ENCODE data around the gene ZNF423.

Gene ZNF423

DNA sequence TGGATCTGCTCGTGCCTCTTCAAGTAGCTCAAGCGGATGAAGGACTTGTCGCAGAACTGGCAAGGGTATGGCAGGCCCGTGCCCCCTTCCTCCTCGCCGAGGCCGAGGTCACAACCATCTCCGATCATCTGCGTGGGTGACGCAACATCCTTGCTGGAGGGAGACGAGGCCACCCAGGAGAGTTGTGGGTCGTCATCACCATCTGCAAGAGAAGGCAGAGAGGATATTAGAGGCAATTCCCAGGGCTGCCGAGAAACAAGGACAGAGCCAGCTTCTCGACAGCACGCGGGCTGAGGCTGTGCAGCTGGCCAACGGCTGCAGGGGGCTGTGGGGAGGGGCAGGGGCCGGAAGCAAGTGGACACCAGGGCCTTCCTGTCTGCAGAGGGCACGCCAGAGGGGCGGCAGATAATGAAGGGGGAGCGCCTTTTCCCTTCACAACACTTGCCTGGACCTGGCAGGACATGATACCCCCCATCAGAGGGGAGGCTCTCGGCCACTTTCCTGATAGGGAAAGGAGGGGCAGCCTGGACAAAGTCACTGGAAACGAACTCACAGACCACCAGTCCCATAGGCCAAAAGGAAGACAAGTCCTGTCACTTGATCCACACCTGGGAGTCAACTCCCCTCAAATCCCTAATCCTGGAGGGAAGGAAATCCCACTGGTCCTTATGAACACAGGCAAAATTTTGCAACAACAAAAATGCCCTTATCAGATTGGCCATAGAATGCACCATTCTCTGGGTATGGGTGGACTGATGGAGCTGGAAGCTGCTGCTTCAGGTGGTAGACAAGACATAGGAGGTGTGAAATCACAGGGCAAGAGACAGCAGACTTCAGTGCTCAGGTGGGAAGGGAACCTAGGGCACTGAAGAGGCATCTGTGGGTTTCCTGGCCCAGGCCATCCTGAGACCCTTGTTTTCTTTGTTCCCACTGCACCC, 217.0 kb downstream of the ZNF423 start:
- POLR2A ChIA-PET: no interaction called here

DNA sequence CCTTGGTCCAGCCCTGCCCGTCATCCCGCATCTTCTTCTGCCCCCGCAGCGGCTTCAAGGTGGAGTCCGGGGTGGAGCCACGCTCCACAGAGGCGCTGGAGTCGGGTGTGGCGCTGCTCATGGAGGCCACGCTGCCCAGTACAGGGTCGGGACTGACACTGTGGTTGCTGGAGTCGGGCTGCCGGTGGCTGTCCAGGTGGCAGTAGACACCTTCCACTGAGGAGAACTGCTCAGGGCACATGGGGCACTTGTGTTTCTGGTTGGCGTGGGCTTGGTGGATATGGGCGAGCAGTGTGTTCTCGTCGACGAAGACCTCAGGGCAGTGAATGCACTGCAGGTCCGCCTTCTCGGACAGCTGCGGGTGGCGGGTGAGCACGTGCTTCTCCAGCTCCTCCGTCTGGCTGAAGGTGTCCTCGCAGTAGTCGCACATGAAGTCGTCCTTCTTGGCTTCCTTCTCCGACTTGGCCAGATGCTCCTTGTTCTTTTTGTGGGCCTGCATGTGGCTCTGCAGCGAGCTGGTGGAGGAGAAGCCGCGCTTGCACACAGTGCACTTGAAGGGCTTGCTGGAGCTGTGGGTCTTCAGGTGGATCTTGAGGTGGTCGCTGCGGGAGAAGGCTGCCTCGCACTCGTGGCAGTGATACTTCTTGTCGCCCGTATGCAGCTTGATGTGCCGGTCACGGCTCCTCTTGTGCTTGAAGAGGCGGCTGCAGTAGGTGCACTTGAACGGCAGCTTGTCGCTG, 217.8 kb downstream of the ZNF423 start:
- ChIA-PET POLR2A (no interaction called here), CTCF (interaction anchor here (1.1 kb wide), 1 partner anchor 101 kb away, joined by 3 read pairs; no protein-coding TSS in a partner anchor)
- no peak for TF ChIP-seq L3MBTL2 (conservative IDR thresholded peaks at IDR 0.05)
- TF ChIP-seq BHLHE40 (IDR thresholded peaks at IDR 0.05; ENCODE audit: borderline replicate concordance): no peak
- TF ChIP-seq ELF4 (IDR thresholded peaks at IDR 0.05): no peak
- no peak for TF ChIP-seq ZNF384 (IDR thresholded peaks at IDR 0.05)
- TF ChIP-seq FOXK2 (IDR thresholded peaks at IDR 0.05): no peak
- no peak for TF ChIP-seq TARDBP (IDR thresholded peaks at IDR 0.05)
- no peak for TF ChIP-seq HDGF (IDR thresholded peaks at IDR 0.05; ENCODE audit: borderline replicate concordance)
- TF ChIP-seq NFRKB (IDR thresholded peaks at IDR 0.05): no peak
- no peak for TF ChIP-seq FOXM1 (IDR thresholded peaks at IDR 0.05; ENCODE audit: borderline replicate concordance)
- TF ChIP-seq, protein P1, sequence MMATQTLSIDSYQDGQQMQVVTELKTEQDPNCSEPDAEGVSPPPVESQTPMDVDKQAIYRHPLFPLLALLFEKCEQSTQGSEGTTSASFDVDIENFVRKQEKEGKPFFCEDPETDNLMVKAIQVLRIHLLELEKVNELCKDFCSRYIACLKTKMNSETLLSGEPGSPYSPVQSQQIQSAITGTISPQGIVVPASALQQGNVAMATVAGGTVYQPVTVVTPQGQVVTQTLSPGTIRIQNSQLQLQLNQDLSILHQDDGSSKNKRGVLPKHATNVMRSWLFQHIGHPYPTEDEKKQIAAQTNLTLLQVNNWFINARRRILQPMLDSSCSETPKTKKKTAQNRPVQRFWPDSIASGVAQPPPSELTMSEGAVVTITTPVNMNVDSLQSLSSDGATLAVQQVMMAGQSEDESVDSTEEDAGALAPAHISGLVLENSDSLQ (IDR thresholded peaks at IDR 0.05): no peak
- TF ChIP-seq FOXA1 (IDR thresholded peaks at IDR 0.05): no peak
- TF ChIP-seq LEF1 (IDR thresholded peaks at IDR 0.05; ENCODE audit: borderline replicate concordance): no peak
- no peak for TF ChIP-seq SUZ12 (IDR thresholded peaks at IDR 0.05)
- TF ChIP-seq ARNT (IDR thresholded peaks at IDR 0.05): no peak
- TF ChIP-seq CTBP1 (IDR thresholded peaks at IDR 0.05; ENCODE audit: borderline replicate concordance): no peak
- no peak for TF ChIP-seq SP1 (IDR thresholded peaks at IDR 0.05)
- DNase-seq (ENCODE audit: extremely low spot score): no peak

More for the DNA sequence above, 217.0 kb downstream of the ZNF423 start:
- CTCF ChIA-PET: interaction anchor here (1.1 kb wide), 1 partner anchor 100 kb away, joined by 3 read pairs; no protein-coding TSS in a partner anchor
- no peak for TF ChIP-seq ARNT (IDR thresholded peaks at IDR 0.05)
- TF ChIP-seq CTBP1 (IDR thresholded peaks at IDR 0.05; ENCODE audit: borderline replicate concordance): no peak
- no peak for TF ChIP-seq HDGF (IDR thresholded peaks at IDR 0.05; ENCODE audit: borderline replicate concordance)
- no peak for TF ChIP-seq ZNF384 (IDR thresholded peaks at IDR 0.05)
- TF ChIP-seq TARDBP (IDR thresholded peaks at IDR 0.05): no peak
- TF ChIP-seq, protein P1 (IDR thresholded peaks at IDR 0.05): no peak
- no peak for TF ChIP-seq FOXK2 (IDR thresholded peaks at IDR 0.05)
- TF ChIP-seq LEF1 (IDR thresholded peaks at IDR 0.05; ENCODE audit: borderline replicate concordance): no peak
- TF ChIP-seq FOXA1 (IDR thresholded peaks at IDR 0.05): no peak
- no peak for TF ChIP-seq ELF4 (IDR thresholded peaks at IDR 0.05)
- TF ChIP-seq FOXM1 (IDR thresholded peaks at IDR 0.05; ENCODE audit: borderline replicate concordance): no peak
- no peak for TF ChIP-seq BHLHE40 (IDR thresholded peaks at IDR 0.05; ENCODE audit: borderline replicate concordance)
- no peak for TF ChIP-seq L3MBTL2 (conservative IDR thresholded peaks at IDR 0.05)
- TF ChIP-seq SP1 (IDR thresholded peaks at IDR 0.05): no peak
- no peak for TF ChIP-seq NFRKB (IDR thresholded peaks at IDR 0.05)
- no peak for TF ChIP-seq SUZ12 (IDR thresholded peaks at IDR 0.05)
- DNase-seq (ENCODE audit: extremely low spot score): no peak

DNA sequence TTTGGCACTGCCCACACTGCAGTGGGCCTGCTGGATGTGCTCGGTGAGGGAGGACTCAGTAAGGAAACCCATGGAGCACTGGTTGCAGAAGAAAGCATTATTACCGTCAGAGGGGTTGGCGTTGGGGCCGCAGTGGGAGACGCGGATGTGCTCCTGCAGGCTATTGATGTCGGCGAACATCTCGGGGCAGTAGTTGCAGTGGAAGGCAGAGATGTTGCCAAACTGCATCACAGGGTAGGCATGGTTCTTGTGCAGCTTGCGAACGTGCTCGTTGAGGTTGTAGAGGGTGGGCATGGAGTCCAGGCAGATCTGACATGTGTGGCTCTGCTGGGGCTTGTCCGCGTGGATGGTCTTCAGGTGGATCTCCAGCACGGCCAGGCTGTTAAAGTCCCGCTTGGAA, 218.4 kb downstream of the ZNF423 start:
- no peak for DNase-seq (ENCODE audit: extremely low spot score)
- POLR2A ChIA-PET: no interaction called here
- CTCF ChIA-PET: no interaction called here

DNA sequence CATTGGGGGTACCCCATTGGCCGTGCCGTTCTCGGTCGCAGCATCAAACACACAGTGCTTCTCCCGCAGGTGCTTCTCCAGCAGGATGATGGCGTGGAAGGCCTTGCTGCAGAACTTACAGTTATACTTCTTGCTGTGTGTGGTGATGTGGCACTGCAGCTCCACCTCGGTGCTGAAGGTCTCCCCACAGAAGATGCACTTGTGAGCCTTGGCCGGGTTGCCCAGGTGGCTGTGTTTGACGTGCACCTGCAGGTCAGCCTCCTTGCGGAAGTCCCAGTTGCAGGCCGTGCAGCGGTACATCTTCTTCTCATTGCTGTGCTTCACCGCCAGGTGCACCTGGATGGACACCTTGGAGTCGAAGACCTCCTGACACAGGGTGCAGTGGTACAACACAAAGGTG, 219.3 kb downstream of the ZNF423 start:
- DNase-seq (ENCODE audit: extremely low spot score): no peak
- ChIA-PET POLR2A (no interaction called here), CTCF (no interaction called here)
- TF ChIP-seq FOXA1 (IDR thresholded peaks at IDR 0.05): no peak
- TF ChIP-seq L3MBTL2 (conservative IDR thresholded peaks at IDR 0.05): no peak
- no peak for TF ChIP-seq ZNF384 (IDR thresholded peaks at IDR 0.05)
- TF ChIP-seq SUZ12 (IDR thresholded peaks at IDR 0.05): no peak
- TF ChIP-seq FOXK2 (IDR thresholded peaks at IDR 0.05): no peak
- no peak for TF ChIP-seq NFRKB (IDR thresholded peaks at IDR 0.05)
- no peak for TF ChIP-seq SP1 (IDR thresholded peaks at IDR 0.05)
- TF ChIP-seq BHLHE40 (IDR thresholded peaks at IDR 0.05; ENCODE audit: borderline replicate concordance): no peak
- TF ChIP-seq TARDBP (IDR thresholded peaks at IDR 0.05): no peak
- TF ChIP-seq, protein P1 (IDR thresholded peaks at IDR 0.05): no peak
- TF ChIP-seq LEF1 (IDR thresholded peaks at IDR 0.05; ENCODE audit: borderline replicate concordance): no peak
- no peak for TF ChIP-seq FOXM1 (IDR thresholded peaks at IDR 0.05; ENCODE audit: borderline replicate concordance)
- no peak for TF ChIP-seq ELF4 (IDR thresholded peaks at IDR 0.05)
- TF ChIP-seq CTBP1 (IDR thresholded peaks at IDR 0.05; ENCODE audit: borderline replicate concordance): no peak
- no peak for TF ChIP-seq HDGF (IDR thresholded peaks at IDR 0.05; ENCODE audit: borderline replicate concordance)
- TF ChIP-seq ARNT (IDR thresholded peaks at IDR 0.05): no peak

More for the DNA sequence above, 218.4 kb downstream of the ZNF423 start:
- no peak for TF ChIP-seq TARDBP (IDR thresholded peaks at IDR 0.05)
- no peak for TF ChIP-seq FOXA1 (IDR thresholded peaks at IDR 0.05)
- no peak for TF ChIP-seq BHLHE40 (IDR thresholded peaks at IDR 0.05; ENCODE audit: borderline replicate concordance)
- TF ChIP-seq L3MBTL2 (conservative IDR thresholded peaks at IDR 0.05): no peak
- TF ChIP-seq SP1 (IDR thresholded peaks at IDR 0.05): no peak
- no peak for TF ChIP-seq NFRKB (IDR thresholded peaks at IDR 0.05)
- no peak for TF ChIP-seq ELF4 (IDR thresholded peaks at IDR 0.05)
- no peak for TF ChIP-seq SUZ12 (IDR thresholded peaks at IDR 0.05)
- TF ChIP-seq FOXM1 (IDR thresholded peaks at IDR 0.05; ENCODE audit: borderline replicate concordance): no peak
- no peak for TF ChIP-seq FOXK2 (IDR thresholded peaks at IDR 0.05)
- TF ChIP-seq LEF1 (IDR thresholded peaks at IDR 0.05; ENCODE audit: borderline replicate concordance): no peak
- no peak for TF ChIP-seq ARNT (IDR thresholded peaks at IDR 0.05)
- no peak for TF ChIP-seq HDGF (IDR thresholded peaks at IDR 0.05; ENCODE audit: borderline replicate concordance)
- TF ChIP-seq ZNF384 (IDR thresholded peaks at IDR 0.05): no peak
- no peak for TF ChIP-seq CTBP1 (IDR thresholded peaks at IDR 0.05; ENCODE audit: borderline replicate concordance)
- TF ChIP-seq, protein P1 (IDR thresholded peaks at IDR 0.05): no peak
